Left ventricle myocardium inferior (tissue), 1 donor: Measurements from ENCODE around the gene RHOH. TPM values are rescaled to one million over a fixed set of nuclear protein-coding genes. Genes with fewer than 3 reads are reported as not detected.
"Not testable (repeated sequence)": the region's sequence is repeated elsewhere in the genome, so short reads cannot be mapped to it uniquely, and the experiment has no call there.

Experiments
- DNase-seq: peaks from one replicate; pipeline ENCODE4 v3.0.0-alpha.2; 2020
- H3K27ac ChIP-seq: fragments of 200-600 bp; replicated peaks from 2 replicates; pipeline ENCODE4 v1.8.0; 2021
- H3K27me3 ChIP-seq: fragments of 200-600 bp; 2 replicates; pipeline ENCODE4 v1.8.0; 2021; ENCODE audit warnings: low read depth
- H3K36me3 ChIP-seq: fragments of 200-600 bp; 2 replicates; pipeline ENCODE4 v1.8.0; 2021
- H3K4me1 ChIP-seq: fragments of 200-600 bp; 2 replicates; pipeline ENCODE4 v1.8.0; 2021
- H3K4me3 ChIP-seq: fragments of 200-600 bp; 2 replicates; pipeline ENCODE4 v1.8.0; 2021; ENCODE audit warnings: mild to moderate bottlenecking, moderate library complexity
- H3K9me3 ChIP-seq: fragments of 200-600 bp; replicated peaks from 2 replicates; pipeline ENCODE4 v1.8.0; 2021
- intact Hi-C: fragments of 100-400 bp; cut with micrococcal nuclease; formaldehyde crosslinking; loops from one replicate; pipeline ENCODE4 v1.11.0; 2022
- total RNA-seq: library from RNA; stranded (reverse); fragmentation: NEBNext Ultra II Directional; extraction: Animal tissue kit (Norgen Biotek cat#: 25700); gene quantifications from one replicate; pipeline ENCODE4 v1.2.1, GENCODE V29; 2021
- TF ChIP-seq, protein P1 (sequence below): fragments of 200-600 bp; IDR thresholded peaks from 2 replicates; pipeline ENCODE4 v1.8.0; 2021; ENCODE audit warnings: antibody characterized with exemption, mild to moderate bottlenecking, borderline replicate concordance
- donor health status: DM: no; HTN: yes; CAD: no; lungs with severe emphysema.

RHOH gene
- total RNA-seq, 1 donor from 2014 or later: 0.41 TPM

DNA sequence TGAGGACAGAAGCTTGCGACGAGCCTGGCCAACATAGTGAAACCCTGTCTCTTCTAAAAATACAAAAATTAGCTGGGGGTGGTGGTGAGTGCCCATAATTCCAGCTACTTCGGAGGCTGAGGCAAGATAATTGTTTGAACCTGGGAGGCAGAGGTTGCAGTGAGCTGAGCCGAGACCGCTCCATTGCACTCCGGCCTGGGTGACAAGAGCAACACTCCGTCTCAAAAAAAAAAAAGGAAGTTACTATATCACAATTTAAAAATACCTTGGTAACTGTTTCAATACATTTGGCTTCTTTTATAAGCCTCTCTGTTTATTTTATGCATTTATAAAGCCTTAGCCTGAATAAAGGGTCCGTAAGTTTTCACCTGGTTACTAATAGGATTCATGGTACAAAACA lies 91.7 kb downstream of the RHOH start:
- TF ChIP-seq, protein P1, sequence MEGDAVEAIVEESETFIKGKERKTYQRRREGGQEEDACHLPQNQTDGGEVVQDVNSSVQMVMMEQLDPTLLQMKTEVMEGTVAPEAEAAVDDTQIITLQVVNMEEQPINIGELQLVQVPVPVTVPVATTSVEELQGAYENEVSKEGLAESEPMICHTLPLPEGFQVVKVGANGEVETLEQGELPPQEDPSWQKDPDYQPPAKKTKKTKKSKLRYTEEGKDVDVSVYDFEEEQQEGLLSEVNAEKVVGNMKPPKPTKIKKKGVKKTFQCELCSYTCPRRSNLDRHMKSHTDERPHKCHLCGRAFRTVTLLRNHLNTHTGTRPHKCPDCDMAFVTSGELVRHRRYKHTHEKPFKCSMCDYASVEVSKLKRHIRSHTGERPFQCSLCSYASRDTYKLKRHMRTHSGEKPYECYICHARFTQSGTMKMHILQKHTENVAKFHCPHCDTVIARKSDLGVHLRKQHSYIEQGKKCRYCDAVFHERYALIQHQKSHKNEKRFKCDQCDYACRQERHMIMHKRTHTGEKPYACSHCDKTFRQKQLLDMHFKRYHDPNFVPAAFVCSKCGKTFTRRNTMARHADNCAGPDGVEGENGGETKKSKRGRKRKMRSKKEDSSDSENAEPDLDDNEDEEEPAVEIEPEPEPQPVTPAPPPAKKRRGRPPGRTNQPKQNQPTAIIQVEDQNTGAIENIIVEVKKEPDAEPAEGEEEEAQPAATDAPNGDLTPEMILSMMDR: no peak
- Histone ChIP-seq H3K9me3 (no peaks in the 10 kb centered on the region), H3K27me3 (peaks cover 55% of the 10 kb centered on the region), H3K4me1 (no peaks in the 10 kb centered on the region), H3K27ac (no peak overlapping the region), H3K4me3 (no peak overlapping the region), H3K36me3 (no peaks in the 10 kb centered on the region)
- intact Hi-C loops: no loop called here
- DNase-seq: no peak

DNA sequence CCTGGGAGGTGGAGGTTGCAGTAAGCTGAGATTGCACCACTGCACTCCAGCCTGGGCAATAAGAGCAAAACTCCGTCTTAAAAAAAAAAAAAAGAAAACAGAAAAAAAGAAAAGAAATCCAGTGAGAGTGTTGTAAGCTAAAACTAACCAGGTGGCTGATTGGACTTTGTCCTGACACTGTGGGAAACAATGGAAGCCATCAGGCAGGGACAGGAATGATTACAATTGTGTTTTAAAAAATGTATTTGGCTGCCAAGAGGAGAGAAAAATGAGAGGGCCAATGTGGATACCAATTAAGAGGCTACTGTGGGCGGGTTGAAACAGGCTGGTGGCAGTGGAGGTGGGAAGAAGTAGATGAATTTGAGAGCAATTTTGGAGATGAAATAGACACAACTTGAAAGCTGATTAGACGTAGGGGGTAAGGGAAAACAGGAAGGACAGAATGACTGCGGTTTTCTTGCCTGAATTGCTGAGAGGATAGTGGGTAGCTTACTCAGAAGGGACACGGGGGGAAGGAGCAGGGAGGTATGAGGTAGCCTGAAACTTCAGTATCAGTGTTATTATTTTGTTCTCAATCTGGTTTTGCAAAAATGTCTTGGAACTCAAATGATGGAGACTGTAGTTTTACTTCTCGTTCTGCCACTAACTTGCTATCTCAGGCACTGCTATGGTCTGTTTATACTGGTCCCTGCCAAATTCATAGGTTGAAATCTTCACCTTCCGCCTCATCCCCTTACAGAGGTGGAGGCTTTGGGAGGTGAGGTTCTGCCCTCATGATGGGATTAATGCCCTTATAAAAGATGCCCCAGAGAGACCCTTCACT lies 92.7 kb downstream of the RHOH start:
- Histone ChIP-seq H3K4me1 (no peaks in the 10 kb centered on the region), H3K27ac (no peak overlapping the region), H3K9me3 (no peaks in the 10 kb centered on the region), H3K36me3 (no peaks in the 10 kb centered on the region), H3K4me3 (no peak overlapping the region), H3K27me3 (peaks cover 49% of the 10 kb centered on the region)
- TF ChIP-seq, protein P1: no peak
- intact Hi-C loops: no loop called here
- no peak for DNase-seq

DNA sequence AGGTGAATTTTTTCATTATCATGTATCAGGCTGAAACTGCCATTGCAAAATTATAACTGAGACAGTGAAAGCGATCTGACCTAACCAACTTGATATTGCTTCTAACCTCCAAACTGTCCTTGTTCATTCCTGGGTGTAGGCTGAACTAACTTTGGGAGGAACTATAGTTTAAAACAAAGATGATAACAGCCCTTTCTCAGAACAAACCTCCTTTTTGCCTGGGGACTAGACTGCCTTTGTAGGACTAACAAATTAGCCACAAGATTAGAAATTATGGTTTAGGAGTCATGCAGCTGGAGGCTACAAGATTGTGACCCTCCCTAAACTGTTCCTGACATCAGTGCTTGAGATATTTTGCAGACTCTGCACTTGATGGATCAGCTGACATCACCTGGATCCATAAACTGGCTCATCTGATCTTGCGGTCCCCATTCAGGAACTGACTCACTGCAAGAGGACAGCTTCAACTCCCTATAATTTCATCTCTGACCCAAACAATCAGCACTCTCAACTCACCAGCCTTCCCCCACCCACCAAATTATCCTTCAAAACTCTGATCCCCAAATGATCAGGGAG lies 93.9 kb downstream of the RHOH start:
- DNase-seq, H3K9me3 ChIP-seq, H3K36me3 ChIP-seq, intact Hi-C loops, H3K4me3 ChIP-seq, H3K27ac ChIP-seq, H3K4me1 ChIP-seq: not testable (repeated sequence)
- peaks cover 44% of the 10 kb centered on the region for H3K27me3 ChIP-seq

DNA sequence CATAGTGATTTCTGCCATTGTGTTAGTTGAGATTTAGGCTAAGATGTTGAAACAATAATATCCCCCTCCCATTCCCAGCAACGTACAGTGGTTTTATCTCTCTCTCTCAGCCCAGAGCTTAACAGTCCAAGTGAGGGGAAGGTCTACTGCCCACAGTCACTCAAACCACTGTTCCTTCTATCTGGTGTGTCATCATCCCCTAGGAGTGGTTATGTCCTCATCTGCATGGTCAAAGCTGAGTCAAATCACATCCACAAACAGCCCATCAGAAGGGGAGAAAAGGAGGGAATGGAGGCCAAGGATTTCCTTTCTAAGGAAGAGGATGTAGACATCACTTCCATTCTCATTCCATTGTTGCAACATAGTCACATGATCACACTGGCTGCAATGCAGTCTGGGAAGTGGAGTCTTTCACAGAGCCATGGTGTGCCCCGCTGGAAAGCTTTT lies 95.5 kb downstream of the RHOH start:
- TF ChIP-seq, protein P1: no peak
- H3K36me3 ChIP-seq: no peaks in the 10 kb centered on the region
- no peak overlapping the region for H3K27ac ChIP-seq
- H3K4me3 ChIP-seq: no peak overlapping the region
- intact Hi-C loops: no loop called here
- H3K4me1 ChIP-seq: no peaks in the 10 kb centered on the region
- H3K27me3 ChIP-seq: peaks cover 36% of the 10 kb centered on the region
- no peak for DNase-seq
- H3K9me3 ChIP-seq: no peaks in the 10 kb centered on the region

DNA sequence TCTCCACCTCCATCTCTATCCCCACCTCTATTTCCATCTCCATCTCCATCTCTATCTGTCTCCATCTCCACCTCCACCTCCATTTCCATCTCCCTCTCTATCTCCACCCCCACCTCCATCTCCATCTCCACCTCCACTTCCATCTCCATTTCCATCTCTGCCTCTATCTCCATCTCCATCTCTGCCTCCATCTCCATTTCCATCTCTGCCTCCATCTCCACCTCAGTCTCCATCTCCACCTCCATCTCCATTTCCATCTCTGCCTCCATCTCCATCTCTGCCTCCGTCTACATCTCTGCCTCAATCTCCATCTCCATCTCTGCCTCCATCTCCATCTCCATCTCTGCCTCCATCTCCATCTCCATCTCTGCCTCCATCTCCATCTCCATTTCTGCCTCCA lies 97.5 kb downstream of the RHOH start:
- DNase-seq: no peak
- Histone ChIP-seq H3K36me3 (no peaks in the 10 kb centered on the region), H3K4me1 (no peaks in the 10 kb centered on the region), H3K4me3 (no peak overlapping the region), H3K27ac (no peak overlapping the region), H3K27me3 (peaks cover 25% of the 10 kb centered on the region), H3K9me3 (no peaks in the 10 kb centered on the region)
- intact Hi-C loops: no loop called here
- TF ChIP-seq, protein P1: no peak

DNA sequence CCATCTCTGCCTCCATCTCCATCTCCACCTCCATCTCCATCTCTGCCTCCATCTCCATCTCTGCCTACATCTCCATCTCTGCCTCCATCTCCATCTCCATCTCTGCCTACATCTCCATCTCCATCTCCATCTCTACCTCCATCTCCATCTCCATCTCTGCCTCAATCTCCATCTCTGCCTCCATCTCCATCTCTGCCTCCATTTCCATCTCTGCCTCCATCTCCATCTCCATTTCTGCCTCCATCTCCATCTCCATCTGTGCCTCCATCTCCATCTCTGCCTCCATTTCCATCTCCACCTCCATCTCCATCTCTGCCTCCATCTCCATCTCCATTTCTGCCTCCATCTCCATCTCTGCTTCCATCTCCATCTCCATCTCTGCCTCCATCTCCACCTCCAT lies 98.2 kb downstream of the RHOH start:
- intact Hi-C loops, H3K4me3 ChIP-seq, H3K9me3 ChIP-seq, H3K27ac ChIP-seq, H3K36me3 ChIP-seq, DNase-seq, H3K4me1 ChIP-seq: not testable (repeated sequence)
- H3K27me3 ChIP-seq: peaks cover 27% of the 10 kb centered on the region
